Measurements from ENCODE around the gene ZIK1.

DNA sequence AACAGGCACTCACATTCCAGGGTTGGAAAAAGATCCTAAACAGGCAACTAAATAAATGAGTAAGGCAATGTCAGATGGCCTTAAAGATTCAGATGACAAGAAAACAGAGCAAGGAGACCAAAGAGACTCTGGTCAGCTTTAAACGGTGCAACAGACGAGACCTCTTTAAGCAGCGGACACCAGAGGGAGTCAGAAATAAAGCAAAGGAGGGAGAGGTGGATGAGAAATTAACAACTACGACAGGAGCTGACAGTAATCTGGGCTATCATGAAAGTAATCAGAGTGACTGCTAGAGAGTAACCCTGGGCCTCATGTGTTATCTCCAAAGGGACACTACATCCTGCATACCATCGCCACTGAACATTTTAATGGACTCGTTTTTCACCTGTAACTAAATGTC lies 25.4 kb upstream of the ZIK1 start:
- no peak for TF ChIP-seq POLR2A (IDR thresholded peaks at IDR 0.05)
- TF ChIP-seq, protein P1, sequence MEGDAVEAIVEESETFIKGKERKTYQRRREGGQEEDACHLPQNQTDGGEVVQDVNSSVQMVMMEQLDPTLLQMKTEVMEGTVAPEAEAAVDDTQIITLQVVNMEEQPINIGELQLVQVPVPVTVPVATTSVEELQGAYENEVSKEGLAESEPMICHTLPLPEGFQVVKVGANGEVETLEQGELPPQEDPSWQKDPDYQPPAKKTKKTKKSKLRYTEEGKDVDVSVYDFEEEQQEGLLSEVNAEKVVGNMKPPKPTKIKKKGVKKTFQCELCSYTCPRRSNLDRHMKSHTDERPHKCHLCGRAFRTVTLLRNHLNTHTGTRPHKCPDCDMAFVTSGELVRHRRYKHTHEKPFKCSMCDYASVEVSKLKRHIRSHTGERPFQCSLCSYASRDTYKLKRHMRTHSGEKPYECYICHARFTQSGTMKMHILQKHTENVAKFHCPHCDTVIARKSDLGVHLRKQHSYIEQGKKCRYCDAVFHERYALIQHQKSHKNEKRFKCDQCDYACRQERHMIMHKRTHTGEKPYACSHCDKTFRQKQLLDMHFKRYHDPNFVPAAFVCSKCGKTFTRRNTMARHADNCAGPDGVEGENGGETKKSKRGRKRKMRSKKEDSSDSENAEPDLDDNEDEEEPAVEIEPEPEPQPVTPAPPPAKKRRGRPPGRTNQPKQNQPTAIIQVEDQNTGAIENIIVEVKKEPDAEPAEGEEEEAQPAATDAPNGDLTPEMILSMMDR (IDR thresholded peaks at IDR 0.05): no peak

Data from testis (tissue), 2 donors.